HG02642 (cell line): ENCODE measurements around the gene DSC2.
"Not testable (repeated sequence)": the region's sequence is repeated elsewhere in the genome, so short reads cannot be mapped to it uniquely, and the experiment has no call there.

Source experiments
- ATAC-seq: cut with Tn5 transposase; IDR thresholded peaks from one replicate; pipeline ENCODE4 v1.9.1; 2021; ENCODE audit warnings: mild to moderate bottlenecking; ENCODE audit not compliant: unreplicated experiment, poor library complexity

DSC2 gene

DNA sequence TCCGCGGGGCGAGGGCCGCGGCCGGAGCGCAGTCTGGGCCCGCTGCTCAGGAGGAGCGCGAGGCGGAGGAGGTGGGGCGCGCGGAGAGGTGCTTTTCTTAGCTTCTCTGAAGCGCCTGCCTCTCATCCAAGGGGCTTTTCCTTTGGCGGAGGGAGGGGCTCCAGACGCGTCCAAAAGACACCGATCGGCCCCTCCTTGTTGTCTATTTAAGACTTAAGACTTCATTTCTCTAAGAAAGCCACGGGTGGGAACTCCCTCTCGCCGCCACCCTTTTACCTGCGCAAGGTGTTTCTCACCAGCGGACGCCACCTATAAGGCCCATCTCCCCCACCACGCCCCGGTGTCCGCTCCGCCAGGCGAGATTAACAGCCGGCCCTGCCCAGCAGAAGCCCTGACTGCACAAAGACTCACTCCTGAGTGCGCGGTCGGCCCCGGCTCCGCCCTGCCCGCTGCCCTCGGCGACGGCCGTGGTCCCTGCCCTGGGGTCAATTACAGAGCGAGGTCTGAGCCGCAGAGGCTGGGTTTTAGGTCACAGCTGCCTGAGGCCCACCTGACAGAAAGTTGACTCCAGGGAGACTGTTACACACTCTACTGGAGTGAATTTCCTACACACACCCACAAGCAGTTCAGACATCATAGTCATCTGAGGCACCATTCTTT lies at the start of gene DSC2:
DSC2 (minus strand) TSS at position 397 of the 660 bp plus-strand sequence. CDS start 450 bp downstream, outside the sequence.
- no peak for ATAC-seq

DNA sequence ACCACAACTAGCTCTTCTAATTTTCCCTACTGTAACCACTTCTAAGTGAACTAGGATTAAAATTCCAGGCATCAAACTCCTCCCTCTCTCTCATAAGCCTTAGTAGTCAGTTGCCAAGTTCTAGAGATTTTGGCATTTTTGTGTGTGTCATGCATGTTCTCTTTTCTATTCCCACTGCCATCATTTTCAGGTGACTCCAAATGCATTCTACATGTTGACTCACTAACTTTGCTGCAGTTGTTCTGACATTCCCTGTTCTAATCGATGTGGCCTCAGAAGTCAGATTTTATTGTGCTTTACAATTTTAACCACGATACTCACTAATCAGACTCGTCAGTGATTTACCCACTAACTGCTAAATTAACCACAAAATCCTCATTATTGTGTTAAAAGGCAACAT lies 47.1 kb upstream of the DSC2 start:
- no peak for ATAC-seq

DNA sequence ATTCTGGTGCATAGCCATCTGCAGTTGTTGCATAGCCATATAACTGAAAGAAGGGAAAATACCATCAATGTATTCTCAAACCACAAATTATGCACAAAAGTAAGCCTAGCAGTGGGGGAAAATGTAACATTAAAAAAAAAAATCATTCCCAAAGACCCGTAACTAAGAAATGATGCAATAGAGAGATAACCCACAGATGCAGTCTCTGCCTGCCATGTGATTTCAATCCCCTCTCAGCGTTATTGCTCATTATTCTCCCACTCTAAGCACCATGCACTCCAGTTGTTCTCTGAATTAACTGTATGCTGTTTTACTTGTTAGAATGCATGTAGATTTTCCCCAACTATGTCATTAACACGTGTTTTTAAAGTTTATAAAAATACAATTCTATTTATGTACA lies 46.4 kb upstream of the DSC2 start:
- no peak for ATAC-seq

GRCh38 chr18:31146809-31147208 lies 44.6 kb upstream of the DSC2 start:
- ATAC-seq: no peak

DNA sequence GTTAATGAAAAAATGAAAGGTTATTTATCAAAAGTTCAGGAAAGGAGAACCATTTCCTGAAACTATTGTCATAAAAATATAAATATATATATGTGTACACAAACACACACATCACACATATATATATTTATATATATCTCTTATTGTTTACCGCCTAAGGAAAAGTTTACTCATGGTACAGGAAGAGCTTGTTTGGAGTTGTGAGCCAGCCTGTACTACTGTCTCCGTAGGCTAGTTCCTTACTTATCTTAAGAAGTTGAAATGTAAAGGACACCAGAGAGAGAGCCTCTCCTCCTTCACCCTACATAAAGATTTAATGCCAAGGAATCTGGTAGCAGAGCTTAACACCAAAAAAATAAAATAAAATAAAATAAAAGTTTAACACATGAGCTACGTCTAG lies 40.8 kb upstream of the DSC2 start:
- ATAC-seq: no peak

- ATAC-seq: no peak
These were observed 36.5 kb upstream of the DSC2 start for GRCh38 chr18:31138709-31139108.

- ATAC-seq: no peak
These were observed 32.8 kb upstream of the DSC2 start for GRCh38 chr18:31134988-31135529.

DNA sequence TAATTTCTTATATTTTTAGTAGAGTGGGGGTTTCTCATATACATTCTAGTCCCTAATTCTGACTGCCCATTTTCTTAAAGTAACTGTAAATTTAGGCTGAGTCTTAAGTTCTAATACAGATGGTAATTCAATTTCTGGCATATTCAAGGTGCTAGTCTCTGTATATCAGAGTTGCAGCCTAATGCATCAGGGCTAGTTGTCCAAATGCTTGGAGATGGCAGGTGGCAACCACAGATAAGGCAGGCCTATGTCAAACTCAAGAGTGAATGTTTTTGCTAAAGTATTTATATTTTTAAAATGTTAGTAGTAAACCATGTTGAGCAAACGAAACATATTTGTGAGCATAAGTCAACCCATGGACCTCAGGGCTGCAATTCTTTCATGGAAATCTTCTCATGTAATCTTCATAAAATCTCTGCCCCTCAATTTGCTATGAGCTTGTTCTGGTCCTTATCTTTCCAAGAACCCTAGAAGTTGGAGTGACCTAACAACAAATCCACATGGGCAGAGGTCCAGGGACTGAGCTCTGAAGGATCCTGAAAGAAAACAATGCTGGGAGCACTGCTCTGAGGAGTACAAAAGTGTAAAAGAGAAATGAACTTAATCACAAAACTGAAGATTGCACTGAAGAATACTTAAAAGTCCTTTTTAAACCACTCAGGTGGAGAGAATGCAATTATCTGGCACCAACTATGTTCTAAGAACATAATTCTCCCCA lies 27.3 kb upstream of the DSC2 start:
- ATAC-seq: no peak

DNA sequence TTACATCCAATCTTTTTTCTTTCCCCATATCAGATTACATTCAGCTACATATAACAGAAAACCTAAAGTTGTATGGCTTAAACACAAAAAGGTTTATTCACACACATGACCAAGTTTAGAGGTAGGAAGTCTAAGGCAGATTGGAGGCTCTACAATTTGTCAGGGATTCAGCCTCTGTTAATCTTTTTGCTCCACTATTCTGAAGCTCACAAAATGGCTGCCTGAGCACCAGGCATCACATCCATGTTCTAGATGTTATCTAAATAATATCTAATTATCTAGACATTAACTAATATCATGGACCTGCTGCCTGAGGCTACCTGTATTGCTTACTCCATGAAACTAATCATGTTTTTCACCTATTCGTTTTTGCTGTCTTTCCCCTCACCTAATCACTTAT lies 23.7 kb upstream of the DSC2 start:
- no peak for ATAC-seq

DNA sequence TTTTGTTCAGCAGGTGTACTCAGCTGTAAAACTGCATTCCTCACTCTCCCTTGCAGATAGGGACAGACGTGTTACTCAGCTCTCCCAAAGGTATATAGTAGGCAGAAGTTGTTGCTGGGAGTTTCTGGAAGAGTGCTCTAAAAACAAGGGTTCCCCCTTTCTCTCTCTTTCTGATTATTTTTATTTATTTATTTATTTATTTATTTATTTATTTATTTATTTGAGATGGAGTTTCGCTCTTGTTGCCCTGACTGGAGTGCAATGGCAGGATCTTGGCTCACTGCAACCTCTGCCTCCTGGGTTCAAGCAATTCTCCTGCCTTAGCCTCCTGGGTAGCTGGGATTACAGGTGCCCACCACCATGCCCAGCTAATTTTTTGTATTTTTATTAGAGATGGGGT lies 20.9 kb upstream of the DSC2 start:
- ATAC-seq: not testable (repeated sequence)

DNA sequence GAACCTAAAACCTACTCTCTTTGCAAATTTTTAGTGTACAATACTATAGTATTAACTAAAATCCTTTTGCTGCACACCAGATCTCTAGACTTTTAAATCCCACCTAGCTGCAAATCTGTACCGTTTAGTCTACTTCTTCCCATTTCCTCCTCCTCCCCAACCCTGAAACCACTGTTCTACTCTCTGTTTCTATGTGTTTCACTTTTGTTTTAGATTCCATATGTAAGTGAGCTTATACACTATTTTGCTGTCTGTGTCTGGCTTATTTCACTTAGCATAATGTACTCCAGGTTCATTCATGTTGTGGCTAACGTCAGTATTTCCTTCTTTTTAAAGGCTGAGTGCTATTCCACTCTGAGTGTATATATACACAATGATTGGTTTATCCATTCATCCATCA lies 18.4 kb upstream of the DSC2 start:
- ATAC-seq: no peak

DNA sequence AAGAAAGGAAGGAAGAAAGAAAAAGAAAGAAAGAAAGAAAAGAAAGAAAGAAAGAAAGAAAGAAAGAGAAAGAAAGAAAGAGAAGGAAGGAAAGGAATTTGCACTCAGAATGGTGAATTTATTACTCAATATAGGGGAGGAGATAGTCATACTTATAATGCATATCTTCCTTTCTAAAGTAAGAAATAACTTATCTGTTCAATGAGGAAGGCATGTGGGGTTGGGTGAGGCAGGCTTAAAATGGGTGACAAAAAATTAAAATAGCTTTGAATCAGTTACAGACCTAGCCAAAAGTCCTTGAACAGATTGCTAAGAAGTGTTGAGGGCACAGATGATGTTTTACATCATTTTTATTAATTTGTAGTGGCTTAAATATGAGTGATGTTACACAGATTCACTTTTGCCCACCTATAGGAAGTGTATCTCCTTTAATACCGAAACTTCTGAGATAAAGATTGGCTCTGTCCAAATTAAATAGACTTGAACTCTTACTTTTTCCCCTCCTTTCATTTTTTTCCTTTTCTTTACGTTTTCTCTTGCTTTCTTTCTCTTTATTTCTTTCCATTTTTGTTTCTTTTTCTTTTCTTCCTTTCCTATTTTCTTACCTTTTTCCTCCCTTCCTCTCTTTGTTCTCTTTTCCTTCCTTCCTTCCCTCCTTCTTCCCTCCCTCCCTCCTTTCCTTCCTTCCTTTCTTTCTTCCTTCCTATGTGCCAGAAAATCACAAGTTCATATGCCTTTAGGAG lies 14.8 kb upstream of the DSC2 start:
- ATAC-seq: no peak

DNA sequence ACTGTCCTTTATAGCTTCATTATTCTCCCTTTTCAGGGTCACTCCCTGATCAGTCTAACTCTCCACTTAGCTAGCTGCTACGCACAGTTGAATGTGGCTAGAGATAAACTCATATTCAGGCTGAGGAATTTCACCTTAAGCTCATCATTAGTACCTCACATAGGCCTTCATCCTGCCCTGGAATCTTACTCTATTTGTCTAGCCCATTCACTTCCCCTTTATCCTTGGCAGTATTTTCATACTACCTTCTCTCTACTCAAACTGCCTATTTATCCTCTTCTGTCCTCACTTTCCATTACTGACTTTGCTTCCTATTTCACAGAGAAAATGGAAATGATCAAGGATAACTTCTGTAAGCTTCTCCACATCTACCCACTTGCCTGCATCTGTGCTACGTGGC lies 10.6 kb upstream of the DSC2 start:
- ATAC-seq: no peak

DNA sequence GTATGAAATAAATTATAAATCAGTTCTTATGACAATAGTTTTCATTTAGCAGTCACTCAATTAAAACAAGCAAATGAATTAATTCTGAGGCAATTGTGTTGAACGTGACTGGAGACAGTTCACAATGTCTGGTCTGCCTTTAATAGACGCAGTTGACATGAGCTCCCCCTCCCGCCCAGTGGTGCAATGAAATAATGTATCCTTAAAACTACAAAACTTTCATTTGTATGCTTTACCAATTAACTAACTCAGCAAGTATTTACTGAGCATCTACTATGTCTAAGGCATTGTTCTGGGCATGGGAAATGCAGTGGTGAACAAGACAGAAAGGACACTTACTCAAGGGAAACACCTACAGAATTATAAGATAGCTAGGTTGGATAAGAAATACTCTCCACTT lies 3.5 kb upstream of the DSC2 start:
- ATAC-seq: no peak

DNA sequence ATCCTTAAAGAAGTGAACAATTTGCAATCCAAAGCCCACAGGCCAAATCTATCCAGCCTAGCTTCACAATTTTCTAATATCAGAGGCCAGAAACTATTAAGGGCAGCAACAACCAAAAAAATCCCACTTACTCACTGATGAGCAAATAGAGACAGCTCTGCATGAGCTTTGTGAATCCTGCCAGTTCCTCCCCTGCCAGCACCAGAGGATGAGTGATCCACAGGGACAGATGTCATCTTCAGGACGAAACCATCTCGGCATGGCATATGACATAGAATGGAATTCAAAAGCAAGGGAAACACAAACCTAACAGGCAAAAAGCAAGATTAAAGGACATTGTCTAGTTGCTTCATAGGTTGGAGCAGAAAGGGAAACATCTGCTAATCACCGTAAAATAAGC lies 2.2 kb upstream of the DSC2 start:
- no peak for ATAC-seq

DNA sequence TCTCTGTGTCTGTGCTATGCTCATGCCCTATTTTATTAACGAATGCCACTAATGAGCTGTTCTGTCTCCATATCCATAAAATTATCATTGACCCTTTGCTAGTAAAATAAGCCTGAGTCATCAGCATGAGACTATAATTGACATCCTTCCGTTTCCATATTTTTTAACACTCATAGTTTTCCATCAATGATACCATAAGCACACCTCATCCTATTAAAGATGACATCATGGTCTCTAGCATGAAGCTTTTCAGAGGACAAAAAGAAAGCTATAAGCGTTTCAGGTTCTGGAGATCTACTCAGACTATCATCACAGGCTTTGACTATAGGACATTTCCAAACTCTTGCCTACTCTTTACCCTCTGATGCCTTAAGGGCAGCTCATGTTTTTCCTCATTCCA lies 1.2 kb upstream of the DSC2 start:
- ATAC-seq: no peak

GRCh38 chr18:31102941-31103340 lies 720 bp upstream of the DSC2 start:
- ATAC-seq: no peak

GRCh38 chr18:31101183-31102024 lies 817 bp downstream of the DSC2 start:
- ATAC-seq: no peak

DNA sequence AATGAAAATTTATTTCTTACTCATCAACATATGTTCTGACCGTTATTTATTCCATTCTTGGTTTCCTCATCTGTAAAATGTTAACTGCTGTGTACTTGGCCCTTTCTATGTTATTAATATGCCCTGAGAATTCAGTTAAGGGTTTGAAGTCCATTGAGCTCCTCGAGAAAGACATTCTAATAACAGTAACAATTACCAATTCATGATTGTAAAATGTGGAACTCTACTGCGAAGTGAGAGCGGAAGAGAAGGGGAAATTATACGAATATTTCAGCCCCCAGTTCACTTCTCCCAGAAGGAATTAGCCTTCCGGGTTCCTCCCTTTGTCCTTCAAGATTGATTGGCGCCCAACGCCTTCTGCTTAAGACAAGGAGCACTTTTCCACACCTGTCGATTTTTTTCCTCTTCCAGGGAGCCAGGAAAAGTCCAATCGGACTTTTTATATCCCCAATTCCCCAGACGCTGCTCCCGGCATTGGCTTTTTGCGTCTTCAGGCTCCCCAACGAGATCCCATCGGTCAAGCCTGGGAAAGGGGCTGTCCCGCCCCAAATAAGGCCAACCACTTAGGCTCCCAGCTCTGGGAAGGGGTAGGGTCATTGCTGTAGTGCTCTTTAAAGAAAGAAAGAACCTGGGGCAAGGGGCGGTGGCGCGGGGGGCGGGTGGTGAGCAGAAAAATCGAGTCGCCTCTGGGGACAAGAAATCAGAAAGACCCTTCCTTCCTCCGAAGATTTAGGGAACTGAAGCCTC lies 1.6 kb downstream of the DSC2 start:
- no peak for ATAC-seq
